ENCODE results near the gene AEBP2. TPM values are rescaled to one million over a fixed set of nuclear protein-coding genes. Genes with fewer than 3 reads are reported as not detected.
A peak's percentile ranks its signal among the peaks of the same experiment; 100 is the strongest.

The AEBP2 gene
- total and polyA plus RNA-seq, 2 of the 8 experiments (the other 6 are each of a cell fraction or from before 2014, with no cell fraction given): 13.6 to 61.4 TPM

GRCh38 chr12:19410629-19411185 is 28.6 kb upstream of the AEBP2 start:
- Histone ChIP-seq H3K14ac (ENCODE audit: insufficient read length) (no peak overlapping the region), H3K36me3 (ENCODE audit: control insufficient read depth in 2 of 4, insufficient read depth in 4 of 4, low read length in 3 of 4) (no peaks in the 10 kb centered on the region), H2BK20ac (ENCODE audit: low read length) (0 out of 2 replicates have a peak overlapping the region, but pooled peaks have one; percentile 77), H3K18ac (ENCODE audit: extremely low read depth, low read length) (no peak overlapping the region), H3K9ac (replicated peaks in 1 of 4; ENCODE audit: extremely low read depth in 1 of 4, low read depth in 3 of 4, low read length in 3 of 4) (no peak overlapping the region), H4K91ac (replicated peaks; ENCODE audit: insufficient read length, low read length) (no peak overlapping the region), H4K20me1 (replicated peaks in 1 of 2; ENCODE audit: control insufficient read depth in 1 of 2, insufficient read depth in 2 of 2, low read length in 2 of 2) (no peaks in the 10 kb centered on the region), H3K27me3 (replicated peaks in 1 of 4; ENCODE audit: control insufficient read depth in 3 of 4, extremely low read depth in 1 of 4, insufficient read depth in 3 of 4, low read length in 3 of 4) (no peaks in the 10 kb centered on the region), H3K23me2 (ENCODE audit: low read depth, low read length) (no peaks in the 10 kb centered on the region), H2BK15ac (ENCODE audit: low read length) (no peak overlapping the region), H3K56ac (replicated peaks; ENCODE audit: insufficient read length, low read depth, low read length) (no peak overlapping the region), H2BK12ac (ENCODE audit: low read depth, low read length) (no peak overlapping the region), H4K5ac (ENCODE audit: insufficient read length, low read depth, low read length) (no peak overlapping the region), H3K79me1 (ENCODE audit: low read depth, low read length) (no peaks in the 10 kb centered on the region), H2BK120ac (replicated peaks; ENCODE audit: low read depth, low read length) (no peak overlapping the region), H2AK5ac (ENCODE audit: low read depth, low read length) (no peak overlapping the region), H3K9me3 (ENCODE audit: insufficient read depth in 2 of 2, low read depth in 1 of 2, low read length in 1 of 2) (no peaks in the 10 kb centered on the region), H3K4ac (replicated peaks; ENCODE audit: insufficient read length, low read depth, low read length) (no peak overlapping the region), H3K27ac (ENCODE audit: low read depth, low read length) (no peak overlapping the region), H3K23ac (ENCODE audit: insufficient read length) (no peak overlapping the region), H3K4me3 (ENCODE audit: extremely low read depth in 1 of 4, insufficient read depth in 2 of 4, low read depth in 3 of 4, low read length in 4 of 4) (no peak overlapping the region), H3K4me1 (replicated peaks in 1 of 4; ENCODE audit: control insufficient read depth in 3 of 4, insufficient read depth in 4 of 4, low read length in 3 of 4) (peaks cover 8 to 13% (median 9%) of the 10 kb centered on the region in 4 experiments; a peak in 5 of 7 replicates), H4K8ac (ENCODE audit: extremely low read depth, insufficient read depth, low read length) (no peak overlapping the region), H2BK5ac (ENCODE audit: low read depth, low read length) (0 out of 2 replicates have a peak overlapping the region, but pooled peaks have one; percentile 8), H3K79me2 (ENCODE audit: control insufficient read depth in 1 of 2, insufficient read depth in 2 of 2, low read length in 2 of 2) (no peaks in the 10 kb centered on the region), H2AFZ (ENCODE audit: low read length) (no peak overlapping the region), H3K4me2 (ENCODE audit: insufficient read depth in 1 of 2, low read depth in 2 of 2, low read length in 2 of 2) (peak overlapping the region in 1 of 2 experiments; percentile 34; a peak in 1 of 4 replicates)
- DNase-seq (ENCODE audit: low read depth in 1 of 2, low spot score in 2 of 2) (no peak), FAIRE-seq (no peak)
- CTCF ChIA-PET (ENCODE audit: partially characterized antibody): interaction anchor here (0.6 to 0.9 kb wide), 2 partner anchors 12 to 107 kb away, joined by 3 read pairs; no protein-coding TSS in a partner anchor
- TF ChIP-seq CEBPB (IDR thresholded peaks at IDR 0.05; ENCODE audit: low read depth, low read length): no peak
- TF ChIP-seq MAFK (IDR thresholded peaks at IDR 0.05; ENCODE audit: low read depth, low read length): peak; percentile 97
- no peak for TF ChIP-seq CBX5 (IDR thresholded peaks at IDR 0.05; ENCODE audit: low read depth, low read length)
- no peak for TF ChIP-seq PHF8 (conservative IDR thresholded peaks at IDR 0.05; ENCODE audit: low read depth, low read length)
- no peak for TF ChIP-seq RNF2 (IDR thresholded peaks at IDR 0.05; ENCODE audit: borderline replicate concordance, low read depth, low read length, missing control alignments, poor library complexity, severe bottlenecking)
- no peak for TF ChIP-seq ATF3 (IDR thresholded peaks at IDR 0.05; ENCODE audit: insufficient read depth, low read depth, low read length)
- no peak for TF ChIP-seq FOSL1 (IDR thresholded peaks at IDR 0.05; ENCODE audit: insufficient read depth, low read depth, low read length)
- POLR2A ChIA-PET (ENCODE audit: partially characterized antibody): interaction anchor here (0.6 to 1.9 kb wide), 5 partner anchors 9 to 42 kb away, joined by 3 to 4 read pairs (median 3); no protein-coding TSS in a partner anchor
- WGBS, 2 experiments (ENCODE audit: extremely low coverage in 1 of 2, insufficient coverage in 1 of 2, insufficient read length in 1 of 2, insufficient replicate concordance in 2 of 2, low coverage in 1 of 2, low lambda C conversion rate in 2 of 2, missing lambda C conversion rate in 1 of 2): 55% methylated on average over 7 of the region's 7 CpGs; no CpG with 5 or more reads in 1 of the 2 experiments

Measured in H1 (cell line).